Uterus (tissue), 2 donors: ENCODE results near the gene ACCSL.

Source experiments
- POLR2A ChIP-seq, 2 donors: fragments of 450-650 bp; IDR thresholded peaks; one replicate each; pipeline ENCODE4 v1.6.1; 2016; ENCODE audit warnings: antibody characterized with exemption in 2 of 2, mild to moderate bottlenecking in 1 of 2, moderate library complexity in 1 of 2
- TF ChIP-seq, protein P1 (sequence below), 4 experiments: fragments of 200-600 bp in 2 of 4; fragments of 450-650 bp in 2 of 4; sonication (generic) in 2 of 4; IDR thresholded peaks; one replicate each; pipeline ENCODE4 v1.5.1; 2016 to 2019; ENCODE audit warnings: antibody characterized with exemption in 4 of 4, mild to moderate bottlenecking in 2 of 4, moderate library complexity in 1 of 4

DNA sequence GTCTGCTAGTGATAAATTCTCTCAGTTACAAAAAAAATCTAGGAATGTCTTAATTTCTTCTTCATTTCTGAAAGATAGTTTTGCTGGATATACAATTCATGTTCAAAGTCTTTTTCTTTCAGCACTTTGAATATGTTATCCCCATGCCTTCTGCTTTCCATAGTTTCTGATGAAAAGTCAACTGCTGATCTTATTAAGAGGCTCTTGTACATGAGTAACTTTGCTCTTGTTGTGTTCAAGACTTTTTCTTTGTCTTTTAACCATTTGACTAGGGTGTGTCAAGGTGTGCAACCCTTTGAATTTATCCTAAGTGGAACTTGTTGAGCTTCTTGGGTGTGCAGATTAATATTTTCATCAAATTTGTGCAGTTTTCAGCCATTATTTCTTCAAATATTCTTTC is 22.1 kb upstream of the ACCSL start:
- TF ChIP-seq, protein P1, sequence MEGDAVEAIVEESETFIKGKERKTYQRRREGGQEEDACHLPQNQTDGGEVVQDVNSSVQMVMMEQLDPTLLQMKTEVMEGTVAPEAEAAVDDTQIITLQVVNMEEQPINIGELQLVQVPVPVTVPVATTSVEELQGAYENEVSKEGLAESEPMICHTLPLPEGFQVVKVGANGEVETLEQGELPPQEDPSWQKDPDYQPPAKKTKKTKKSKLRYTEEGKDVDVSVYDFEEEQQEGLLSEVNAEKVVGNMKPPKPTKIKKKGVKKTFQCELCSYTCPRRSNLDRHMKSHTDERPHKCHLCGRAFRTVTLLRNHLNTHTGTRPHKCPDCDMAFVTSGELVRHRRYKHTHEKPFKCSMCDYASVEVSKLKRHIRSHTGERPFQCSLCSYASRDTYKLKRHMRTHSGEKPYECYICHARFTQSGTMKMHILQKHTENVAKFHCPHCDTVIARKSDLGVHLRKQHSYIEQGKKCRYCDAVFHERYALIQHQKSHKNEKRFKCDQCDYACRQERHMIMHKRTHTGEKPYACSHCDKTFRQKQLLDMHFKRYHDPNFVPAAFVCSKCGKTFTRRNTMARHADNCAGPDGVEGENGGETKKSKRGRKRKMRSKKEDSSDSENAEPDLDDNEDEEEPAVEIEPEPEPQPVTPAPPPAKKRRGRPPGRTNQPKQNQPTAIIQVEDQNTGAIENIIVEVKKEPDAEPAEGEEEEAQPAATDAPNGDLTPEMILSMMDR (IDR thresholded peaks at IDR 0.05), result no peak
- no peak for TF ChIP-seq POLR2A (IDR thresholded peaks at IDR 0.05)
